Astrocyte of the spinal cord (primary cell): ENCODE measurements around the gene AGBL3.

Experiments used
- DNase-seq: peaks from one replicate; pipeline ENCODE4 v3.0.0; 2011; ENCODE audit warnings: low read depth, low spot score
- H3K4me3 ChIP-seq: 2 replicates; pipeline ENCODE4 v1.5.1; 2011; ENCODE audit warnings: low read depth, mild to moderate bottlenecking, low read length, moderate library complexity
- CTCF ChIP-seq: IDR thresholded peaks from 2 replicates; pipeline ENCODE4 v1.5.1; 2012; ENCODE audit warnings: low read depth, mild to moderate bottlenecking, low read length, inconsistent platforms
- in situ Hi-C: cut with HindIII; loops from 2 replicates; pipeline ENCODE4 v1.10.0; 2017; ENCODE audit warnings: low sequenced_read_pairs

The AGBL3 gene

GRCh38 chr7:135100856-135101255 is 114.5 kb downstream of the AGBL3 start:
- no peak for TF ChIP-seq CTCF
- H3K4me3 ChIP-seq, result no peak overlapping the region
- in situ Hi-C loops, result no loop called here
- peak; percentile 4 for DNase-seq

- no peak for DNase-seq
- in situ Hi-C loops, result no loop called here
- H3K4me3 ChIP-seq, result no peak overlapping the region
- TF ChIP-seq CTCF, result no peak
These were observed 116.1 kb downstream of the AGBL3 start for GRCh38 chr7:135102372-135102771.

GRCh38 chr7:135109562-135109961 is 123.3 kb downstream of the AGBL3 start:
- no peak overlapping the region for H3K4me3 ChIP-seq
- DNase-seq, result no peak
- in situ Hi-C loops, result no loop called here
- no peak for TF ChIP-seq CTCF

GRCh38 chr7:135109976-135110375 is 123.7 kb downstream of the AGBL3 start:
- in situ Hi-C loops, result no loop called here

GRCh38 chr7:135111379-135111778 is 125.1 kb downstream of the AGBL3 start:
- TF ChIP-seq CTCF, result no peak
- H3K4me3 ChIP-seq, result no peak overlapping the region
- in situ Hi-C loops, result no loop called here
- no peak for DNase-seq

More at GRCh38 chr7:135109976-135110375, 123.7 kb downstream of the AGBL3 start:
- TF ChIP-seq CTCF, result no peak
- H3K4me3 ChIP-seq, result no peak overlapping the region
- no peak for DNase-seq

DNA sequence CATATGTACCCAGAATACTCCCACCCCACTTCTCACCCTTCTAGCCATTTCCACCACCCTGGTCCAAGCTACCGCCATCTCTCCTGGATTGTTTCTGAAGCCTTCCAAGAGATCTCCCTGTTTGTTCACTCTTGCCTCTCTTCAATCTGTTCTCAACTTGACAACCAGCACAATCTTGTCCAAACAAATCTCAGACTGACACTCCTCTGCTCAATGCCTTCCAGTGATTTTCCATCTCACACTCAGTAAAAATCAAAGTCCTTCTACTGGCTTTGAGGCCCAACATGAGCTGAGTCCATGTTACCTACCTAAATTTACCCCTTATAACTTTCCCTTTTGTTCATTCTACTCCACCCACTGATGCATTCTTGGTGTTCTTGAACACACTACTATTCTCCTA is 128.3 kb downstream of the AGBL3 start:
- no peak for DNase-seq
- no peak for TF ChIP-seq CTCF
- H3K4me3 ChIP-seq, result no peak overlapping the region
- in situ Hi-C loops, result no loop called here

GRCh38 chr7:135117096-135117495 is 130.8 kb downstream of the AGBL3 start:
- TF ChIP-seq CTCF, result no peak
- H3K4me3 ChIP-seq, result no peak overlapping the region
- no peak for DNase-seq
- in situ Hi-C loops, result no loop called here
